LHCN-M2 (cell line): Measurements from ENCODE around the gene AMDHD2. TPM values are rescaled to one million over a fixed set of nuclear protein-coding genes. Genes with fewer than 3 reads are reported as not detected.

Experiments
- DNase-seq: peaks from one replicate; pipeline ENCODE4 v3.0.0-alpha.2; 2012; ENCODE audit warnings: low read depth
- total RNA-seq: library from RNA; depleted of rRNA; stranded (reverse); fragments of >200 nt; gene quantifications from 2 replicates; pipeline ENCODE4 v1.2.3, GENCODE V29; 2014

Gene AMDHD2
- total RNA-seq, 1 experiment from 2014 or later: 54.6 TPM

DNA sequence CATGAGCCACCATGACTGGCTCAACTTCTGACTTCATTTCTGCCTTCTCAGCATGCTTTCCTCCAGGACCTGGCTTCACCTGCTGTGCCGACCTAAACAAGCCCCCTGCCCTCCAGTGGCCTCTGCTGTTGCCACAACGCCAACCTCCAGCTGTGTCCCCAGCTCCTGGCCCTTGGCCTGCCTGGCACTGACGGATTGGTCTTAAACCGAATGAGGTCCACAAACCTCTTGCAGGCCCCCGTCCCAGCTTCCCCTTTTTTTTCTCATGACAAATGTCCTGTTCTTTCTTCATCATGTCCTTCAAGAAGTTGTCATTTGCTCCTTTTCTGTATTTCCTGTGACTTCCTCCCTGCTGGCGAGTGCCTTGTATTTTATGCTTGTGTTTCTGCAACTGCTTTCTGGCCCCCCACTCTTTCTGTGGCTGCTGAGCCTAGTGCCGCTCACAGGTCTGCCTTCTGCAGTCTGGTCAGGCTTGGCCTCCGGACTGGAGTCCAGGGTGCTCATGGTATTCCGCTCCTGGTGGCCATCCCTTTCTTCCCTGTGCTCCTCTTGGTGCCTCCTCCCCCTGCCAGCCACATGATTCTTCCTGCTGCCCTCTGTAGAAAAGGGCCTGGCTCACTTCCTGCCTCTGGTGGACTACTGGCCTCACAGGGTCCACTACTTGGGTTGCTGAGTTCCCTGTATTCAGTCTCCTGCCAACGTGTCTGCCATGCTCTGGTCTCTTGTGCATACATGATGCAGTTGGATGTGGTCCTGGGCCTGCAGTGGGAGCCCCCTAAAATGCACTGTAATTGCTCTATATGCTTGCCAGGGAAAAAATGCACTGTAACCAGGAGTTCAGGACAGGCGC lies 3.6 kb upstream of the AMDHD2 start:
- DNase-seq: no peak

DNA sequence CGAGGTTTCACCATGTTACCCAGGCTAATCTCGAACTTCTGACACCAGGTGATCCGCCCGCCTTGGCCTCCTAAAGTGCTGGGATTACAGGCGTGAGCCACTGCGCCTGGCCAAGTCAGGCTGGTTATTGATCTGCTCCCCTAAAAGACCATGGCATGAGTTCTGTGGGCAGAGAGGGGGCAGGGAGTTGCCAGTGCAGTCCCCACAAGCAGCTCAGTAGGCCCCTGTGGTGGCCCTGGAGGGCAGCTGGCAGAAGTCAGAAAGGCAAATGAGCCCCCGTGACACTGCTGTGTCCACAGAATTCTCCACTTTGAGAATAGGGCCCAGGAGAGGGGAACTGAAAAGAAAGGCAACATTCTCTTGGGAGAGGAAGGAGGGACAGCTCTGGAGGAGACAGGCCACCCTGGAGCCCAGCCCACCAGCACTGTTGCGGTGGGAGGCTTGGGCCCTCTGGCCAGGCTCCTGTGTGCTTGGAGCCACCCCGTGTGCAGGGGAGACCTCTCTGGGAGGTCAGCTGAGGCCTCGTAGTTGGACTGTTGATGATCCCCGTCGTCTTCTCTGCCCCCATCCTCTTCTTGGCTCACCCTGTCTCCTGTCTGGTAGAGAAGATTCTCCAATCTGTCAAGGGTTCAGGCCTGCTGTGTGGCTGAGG lies 2.1 kb upstream of the AMDHD2 start:
- DNase-seq: no peak

DNA sequence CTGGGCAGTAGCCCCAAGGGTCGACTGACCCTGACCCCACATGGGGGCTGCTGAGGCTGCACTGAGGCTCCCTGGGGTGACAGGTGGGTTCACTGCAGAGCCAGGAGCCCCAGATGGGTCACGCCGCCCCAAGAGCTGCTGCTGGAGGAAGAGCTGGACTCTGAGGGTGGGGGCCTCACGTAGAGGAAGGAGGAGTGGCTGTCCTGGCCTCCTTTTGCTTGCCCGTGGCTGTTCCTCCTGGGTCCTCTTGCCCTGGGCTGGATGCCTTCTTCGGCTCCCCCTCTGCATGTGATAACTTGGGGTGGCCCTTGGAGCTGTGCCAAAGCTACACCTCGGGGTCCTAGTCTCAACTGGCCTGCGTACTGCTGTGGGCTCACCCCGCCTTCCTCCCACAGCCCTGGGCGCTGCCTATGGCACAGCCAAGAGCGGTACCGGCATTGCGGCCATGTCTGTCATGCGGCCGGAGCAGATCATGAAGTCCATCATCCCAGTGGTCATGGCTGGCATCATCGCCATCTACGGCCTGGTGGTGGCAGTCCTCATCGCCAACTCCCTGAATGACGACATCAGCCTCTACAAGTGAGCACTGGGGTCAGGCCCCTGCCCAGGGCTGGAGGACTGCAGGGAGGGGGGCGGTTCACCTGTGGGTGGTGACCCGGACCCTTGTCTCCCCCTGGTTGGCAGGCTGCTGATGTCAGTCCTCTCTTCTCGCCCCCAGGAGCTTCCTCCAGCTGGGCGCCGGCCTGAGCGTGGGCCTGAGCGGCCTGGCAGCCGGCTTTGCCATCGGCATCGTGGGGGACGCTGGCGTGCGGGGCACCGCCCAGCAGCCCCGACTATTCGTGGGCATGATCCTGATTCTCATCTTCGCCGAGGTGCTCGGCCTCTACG lies 1.1 kb upstream of the AMDHD2 start:
- DNase-seq: no peak

DNA sequence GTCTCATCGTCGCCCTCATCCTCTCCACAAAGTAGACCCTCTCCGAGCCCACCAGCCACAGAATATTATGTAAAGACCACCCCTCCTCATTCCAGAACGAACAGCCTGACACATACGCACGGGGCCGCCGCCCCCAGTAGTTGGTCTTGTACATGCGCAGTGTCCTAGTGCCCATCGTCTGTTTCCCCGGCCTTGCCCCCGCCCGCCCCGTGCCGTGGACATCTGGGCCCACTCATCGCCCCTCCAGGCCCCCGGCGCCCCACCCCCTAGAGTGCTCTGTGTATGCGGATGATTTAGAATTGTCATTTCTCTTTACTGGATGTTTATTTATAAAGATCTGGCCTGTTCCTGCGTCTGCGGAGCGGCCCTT lies 475 bp upstream of the AMDHD2 start:
- no peak for DNase-seq

DNA sequence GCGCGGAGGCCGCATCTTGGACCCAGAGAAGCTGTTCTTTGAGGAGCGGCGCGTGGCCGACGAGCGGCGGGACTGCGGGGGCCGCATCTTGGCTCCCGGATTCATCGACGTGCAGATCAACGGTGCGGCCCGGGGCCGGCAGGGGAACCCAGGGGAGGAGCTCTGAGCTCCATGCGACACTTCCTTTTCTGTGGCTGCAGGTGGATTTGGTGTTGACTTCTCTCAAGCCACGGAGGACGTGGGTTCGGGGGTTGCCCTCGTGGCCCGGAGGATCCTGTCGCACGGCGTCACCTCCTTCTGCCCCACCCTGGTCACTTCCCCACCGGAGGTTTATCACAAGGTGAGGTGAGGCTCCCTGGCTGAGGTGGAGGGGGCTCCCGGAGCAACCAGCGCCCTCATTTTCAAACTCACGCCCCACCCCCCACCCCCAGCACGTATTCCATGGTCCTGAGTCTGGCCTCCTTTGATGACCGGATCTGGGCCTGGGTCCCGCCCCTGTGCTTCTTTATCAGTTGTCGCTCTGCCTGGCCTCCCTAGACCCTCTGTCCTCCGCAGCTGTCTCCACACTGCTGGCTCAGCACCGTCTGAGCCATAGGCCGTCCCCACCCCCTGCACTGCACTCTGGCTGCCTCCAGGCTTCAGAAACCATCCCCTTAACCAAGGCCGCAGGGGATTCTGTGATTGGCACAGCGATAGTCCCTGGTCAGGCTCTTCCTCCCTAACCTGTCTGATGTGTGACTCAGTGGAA lies 787 bp downstream of the AMDHD2 start:
- no peak for DNase-seq

DNA sequence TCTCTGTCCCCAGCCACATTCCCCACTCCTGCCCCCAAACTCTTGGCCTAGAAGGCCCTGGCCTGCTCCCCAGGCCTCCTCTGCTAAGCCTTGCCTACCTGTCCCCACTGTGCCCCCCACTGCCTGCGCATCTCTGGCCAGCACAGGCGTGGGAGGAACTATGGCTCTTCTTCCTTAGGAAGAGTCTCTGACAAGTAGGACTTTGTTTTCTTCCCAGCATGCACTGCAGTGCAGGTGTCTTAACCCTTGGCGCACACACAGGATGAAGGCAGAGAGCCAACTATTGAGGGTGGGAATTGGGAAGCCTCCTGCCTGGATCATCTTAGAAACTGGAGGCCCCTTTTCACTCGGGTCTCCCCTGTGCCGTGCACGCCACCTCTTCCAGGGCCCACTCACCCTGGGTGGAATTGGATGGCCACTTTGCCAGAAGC lies 3.6 kb downstream of the AMDHD2 start:
- DNase-seq: no peak

DNA sequence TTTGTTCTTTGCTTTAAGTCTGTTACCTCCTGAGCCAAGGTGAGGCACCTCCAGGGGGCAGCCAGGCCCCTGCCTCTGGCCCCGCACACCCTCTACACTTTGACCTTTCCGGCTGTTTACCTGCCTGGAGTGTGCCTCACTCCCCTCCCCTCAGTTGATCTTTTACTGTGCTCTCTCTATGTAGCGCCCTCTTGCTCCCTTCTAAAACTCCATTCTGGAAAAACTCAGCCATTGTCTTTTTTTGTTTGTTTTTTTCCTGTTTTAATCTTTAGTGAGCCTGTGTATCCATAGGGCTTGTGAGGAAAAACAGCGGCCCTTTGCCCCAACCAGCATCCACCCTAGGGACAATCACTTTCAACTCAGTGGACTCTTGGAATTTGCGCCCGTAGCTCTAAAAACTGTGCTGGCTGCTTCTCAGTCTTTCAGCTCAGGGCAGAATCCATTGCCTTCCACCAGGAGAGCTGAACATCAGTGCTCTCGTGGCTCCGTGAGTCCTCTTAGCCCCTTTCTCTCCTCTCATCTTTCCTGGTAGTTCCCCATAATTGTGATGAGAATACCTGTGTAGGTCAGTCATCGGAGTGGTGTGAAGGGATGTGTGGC lies 4.3 kb downstream of the AMDHD2 start:
- no peak for DNase-seq

DNA sequence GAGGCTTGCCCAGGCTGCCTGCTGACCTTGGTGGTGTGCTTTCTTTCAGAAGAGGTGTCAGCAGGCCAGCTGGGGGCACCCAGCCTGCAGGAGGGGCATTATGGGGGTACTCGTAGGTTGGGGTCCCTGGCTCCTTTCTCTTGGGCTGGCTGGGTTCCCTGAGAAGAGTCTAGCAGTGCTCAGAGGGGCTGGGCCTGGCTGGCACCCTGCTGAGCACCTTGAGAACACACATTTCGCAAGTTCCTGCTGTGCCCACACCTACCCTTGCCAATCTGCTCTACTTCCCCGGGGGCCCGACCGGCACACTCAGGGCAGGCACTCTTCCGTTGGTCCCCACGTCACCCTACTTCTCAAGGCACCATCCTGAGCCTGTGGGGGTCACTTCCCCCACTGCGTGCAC lies 6.0 kb downstream of the AMDHD2 start:
- no peak for DNase-seq

DNA sequence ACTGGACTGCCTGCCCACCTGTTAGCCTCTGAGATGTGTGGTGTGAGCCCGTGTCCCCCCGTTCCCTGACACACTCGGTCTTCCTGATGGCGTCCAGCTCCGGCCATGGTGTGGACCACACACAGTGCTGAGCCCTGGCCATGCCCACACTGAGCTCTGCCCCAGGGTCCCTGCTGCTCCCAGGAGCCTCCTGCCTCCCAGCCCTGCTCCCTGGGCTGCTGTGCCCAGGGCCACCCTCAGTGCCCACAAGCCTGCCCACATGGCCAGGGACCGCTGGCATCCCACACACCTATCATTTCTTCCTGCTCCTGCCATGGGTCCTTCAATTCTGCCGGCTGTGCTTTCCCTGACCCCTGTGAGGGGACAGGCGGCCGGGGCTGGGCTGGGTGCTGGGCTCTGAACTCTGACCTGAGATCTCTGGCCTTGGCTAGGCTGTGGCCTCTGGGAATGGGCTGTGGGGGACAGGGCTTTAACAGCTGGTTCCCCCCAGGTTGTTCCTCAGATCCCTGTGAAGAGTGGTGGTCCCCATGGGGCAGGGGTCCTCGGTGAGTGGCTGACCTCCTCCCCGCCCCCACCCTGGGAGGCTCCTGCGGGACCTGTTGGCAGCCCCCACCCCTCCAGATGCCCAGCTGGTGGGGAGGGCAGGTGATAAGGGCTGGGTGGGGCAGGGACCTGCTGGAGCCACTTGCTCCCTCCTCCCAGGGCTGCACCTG lies 7.1 kb downstream of the AMDHD2 start:
- no peak for DNase-seq

DNA sequence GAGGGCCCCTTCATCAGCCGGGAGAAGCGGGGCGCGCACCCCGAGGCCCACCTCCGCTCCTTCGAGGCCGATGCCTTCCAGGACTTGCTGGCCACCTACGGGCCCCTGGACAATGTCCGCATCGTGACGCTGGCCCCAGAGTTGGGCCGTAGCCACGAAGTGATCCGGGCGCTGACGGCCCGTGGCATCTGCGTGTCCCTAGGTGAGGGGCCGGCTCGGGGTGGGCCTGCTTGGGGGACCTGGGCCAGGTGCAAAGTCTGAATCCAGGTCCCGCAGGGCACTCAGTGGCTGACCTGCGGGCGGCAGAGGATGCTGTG lies 7.6 kb downstream of the AMDHD2 start:
- DNase-seq: no peak

DNA sequence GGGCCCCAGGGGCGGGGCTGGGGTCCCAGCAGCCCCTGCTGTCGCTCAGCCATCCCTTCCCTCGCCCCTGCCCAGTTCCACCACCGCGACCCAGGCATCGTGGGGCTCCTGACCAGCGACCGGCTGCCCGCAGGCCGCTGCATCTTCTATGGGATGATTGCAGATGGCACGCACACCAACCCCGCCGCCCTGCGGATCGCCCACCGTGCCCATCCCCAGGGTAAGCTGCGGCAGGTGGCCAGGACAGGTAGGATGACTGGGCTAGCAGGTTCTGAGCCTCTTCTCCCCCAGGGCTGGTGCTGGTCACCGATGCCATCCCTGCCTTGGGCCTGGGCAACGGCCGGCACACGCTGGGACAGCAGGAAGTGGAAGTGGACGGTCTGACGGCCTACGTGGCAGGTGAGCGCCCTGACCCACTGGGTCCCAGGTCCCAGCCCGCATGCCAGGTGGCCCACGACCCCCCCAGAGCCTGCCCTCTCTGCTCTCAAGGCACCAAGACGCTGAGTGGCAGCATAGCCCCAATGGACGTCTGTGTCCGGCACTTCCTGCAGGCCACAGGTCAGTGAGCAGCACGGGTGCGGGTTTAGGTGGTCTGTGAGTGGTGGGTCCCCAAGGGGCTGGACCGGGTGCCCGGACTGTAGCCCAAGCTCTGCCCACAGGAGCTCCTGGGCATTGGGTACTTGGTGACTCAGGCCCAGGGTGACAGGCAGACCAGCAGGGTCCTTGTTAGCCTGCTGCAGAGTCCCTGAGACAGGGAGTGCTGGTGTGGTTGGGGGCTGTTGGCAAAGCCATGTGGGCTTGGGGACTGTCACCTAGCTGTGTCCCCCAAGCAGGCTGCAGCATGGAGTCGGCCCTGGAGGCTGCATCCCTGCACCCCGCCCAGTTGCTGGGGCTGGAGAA lies 8.2 kb downstream of the AMDHD2 start:
- DNase-seq: no peak

DNA sequence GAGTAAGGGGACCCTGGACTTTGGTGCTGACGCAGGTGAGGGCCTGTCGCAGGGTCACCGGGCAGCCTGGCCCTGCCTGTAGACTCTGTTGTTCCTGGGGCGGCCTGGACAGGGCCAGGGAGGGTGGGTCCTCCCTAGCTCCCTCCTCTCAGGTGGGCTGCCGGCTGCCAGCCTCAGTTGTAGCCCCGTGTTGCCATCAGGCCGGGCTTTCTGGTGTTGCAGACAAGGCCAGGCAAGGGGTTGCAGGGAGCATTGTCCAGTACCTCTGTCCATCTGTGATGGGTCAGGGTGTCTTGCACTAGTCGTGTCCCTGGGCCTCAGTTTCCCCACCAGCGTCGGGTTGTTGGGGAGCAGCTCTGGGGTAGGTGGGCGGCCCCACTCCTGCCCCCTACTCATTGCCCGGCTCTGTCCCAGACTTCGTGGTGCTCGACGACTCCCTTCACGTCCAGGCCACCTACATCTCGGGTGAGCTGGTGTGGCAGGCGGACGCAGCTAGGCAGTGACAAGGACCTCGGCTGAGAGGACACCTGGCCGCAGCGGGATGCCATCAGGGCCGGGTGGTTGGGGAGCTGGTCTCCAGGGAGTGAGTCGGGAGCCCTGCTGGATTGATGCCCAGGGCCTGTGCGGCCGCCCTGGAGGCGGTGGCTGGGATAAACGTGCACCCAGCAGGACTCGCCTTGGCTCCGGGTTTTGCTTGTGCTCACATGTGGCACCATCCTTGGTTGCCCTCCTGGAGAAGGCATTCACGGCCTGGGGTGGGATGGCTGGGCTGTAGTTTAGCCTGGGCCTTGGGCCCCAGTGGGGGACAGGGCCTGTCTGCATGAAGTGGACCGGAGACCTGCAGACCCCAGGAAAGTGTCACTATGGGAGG lies 9.1 kb downstream of the AMDHD2 start:
- DNase-seq: no peak

DNA sequence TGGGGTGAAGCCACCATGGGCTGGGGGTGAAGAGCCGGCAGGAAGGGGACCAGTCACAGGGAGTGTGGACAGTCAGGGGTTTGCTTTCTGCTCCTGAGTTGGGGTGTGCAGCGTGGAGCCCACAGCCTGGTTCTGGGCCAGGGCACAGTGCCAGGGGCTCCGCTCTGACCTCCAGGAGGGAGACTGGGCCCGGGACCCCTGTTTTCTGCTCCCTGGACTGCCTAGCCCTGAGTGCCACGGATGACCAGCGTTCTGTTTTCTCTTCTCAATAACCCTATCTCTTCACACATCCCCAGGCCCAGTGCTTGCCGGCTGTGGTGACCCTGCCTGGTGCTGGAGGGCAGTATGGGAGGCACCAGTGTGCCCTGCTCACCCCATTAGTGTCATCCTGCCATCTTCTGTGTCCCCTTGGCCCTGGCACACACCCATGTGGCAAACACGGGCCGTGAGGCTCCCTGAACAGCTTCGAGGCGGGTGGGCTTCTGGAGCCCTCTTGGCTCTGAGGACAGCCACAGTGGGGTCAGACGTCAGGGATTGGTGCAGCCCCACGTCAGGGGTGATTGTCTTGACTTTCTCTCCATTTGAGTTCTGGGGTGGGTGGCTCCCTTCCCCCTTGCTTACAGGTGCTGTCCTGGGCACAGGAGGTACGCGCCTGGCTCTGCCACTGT lies 9.9 kb downstream of the AMDHD2 start:
- no peak for DNase-seq

DNA sequence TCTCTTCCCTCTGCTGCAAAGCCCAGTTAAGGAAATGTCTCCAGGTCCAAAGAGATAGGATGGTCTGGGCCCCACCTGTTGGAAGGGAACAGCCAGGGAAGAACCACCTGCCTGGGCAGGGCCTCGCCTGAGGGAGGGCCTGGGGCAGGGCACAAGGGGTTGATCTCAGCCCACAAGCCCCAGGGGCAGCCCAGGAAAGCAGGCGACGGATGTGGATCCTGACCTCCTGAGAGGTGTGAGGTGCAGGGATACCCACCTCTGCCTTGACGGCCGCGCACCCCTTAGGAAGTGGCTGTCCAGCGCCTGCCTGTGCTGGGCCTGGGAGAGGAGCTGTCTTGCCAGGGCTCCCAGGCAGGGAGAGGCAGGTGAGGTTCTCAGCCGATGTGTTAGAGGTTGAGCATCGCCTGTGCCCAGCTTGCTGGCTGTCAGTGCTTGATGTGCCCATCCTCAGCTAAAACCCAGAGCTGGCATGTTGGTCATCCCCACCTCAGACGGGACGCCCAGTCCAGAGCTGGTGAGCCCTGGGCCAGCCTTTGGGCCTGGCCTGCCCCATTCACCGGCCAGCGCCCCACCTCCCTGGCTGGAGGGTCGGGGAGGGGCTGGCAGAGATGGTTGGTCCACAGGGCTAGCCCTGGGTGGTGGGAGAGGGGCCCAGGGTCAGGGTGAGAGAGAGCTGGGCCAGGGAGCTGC lies 10.6 kb downstream of the AMDHD2 start:
- DNase-seq: no peak

DNA sequence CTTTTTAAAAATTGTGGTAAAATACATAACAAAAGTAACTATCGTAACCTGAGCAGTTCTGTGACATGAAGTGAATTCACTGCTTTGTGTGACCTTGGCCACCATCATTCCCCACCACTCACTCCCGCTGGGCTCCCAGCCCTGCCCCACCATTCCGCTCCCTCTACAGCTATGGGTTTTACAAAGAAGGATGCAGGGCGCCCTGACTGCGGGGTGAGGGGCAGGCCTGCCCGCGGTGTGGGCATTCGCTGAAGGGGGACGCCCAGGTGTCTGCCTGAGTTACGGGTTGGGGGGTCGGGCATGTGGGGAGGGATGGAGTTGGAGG lies 11.2 kb downstream of the AMDHD2 start, which contains the start of gene CEMP1:
TSS of gene CEMP1 (minus strand) at position 38 of the 325 bp plus-strand sequence. CDS start 335 bp downstream, outside the sequence.
- DNase-seq: no peak

DNA sequence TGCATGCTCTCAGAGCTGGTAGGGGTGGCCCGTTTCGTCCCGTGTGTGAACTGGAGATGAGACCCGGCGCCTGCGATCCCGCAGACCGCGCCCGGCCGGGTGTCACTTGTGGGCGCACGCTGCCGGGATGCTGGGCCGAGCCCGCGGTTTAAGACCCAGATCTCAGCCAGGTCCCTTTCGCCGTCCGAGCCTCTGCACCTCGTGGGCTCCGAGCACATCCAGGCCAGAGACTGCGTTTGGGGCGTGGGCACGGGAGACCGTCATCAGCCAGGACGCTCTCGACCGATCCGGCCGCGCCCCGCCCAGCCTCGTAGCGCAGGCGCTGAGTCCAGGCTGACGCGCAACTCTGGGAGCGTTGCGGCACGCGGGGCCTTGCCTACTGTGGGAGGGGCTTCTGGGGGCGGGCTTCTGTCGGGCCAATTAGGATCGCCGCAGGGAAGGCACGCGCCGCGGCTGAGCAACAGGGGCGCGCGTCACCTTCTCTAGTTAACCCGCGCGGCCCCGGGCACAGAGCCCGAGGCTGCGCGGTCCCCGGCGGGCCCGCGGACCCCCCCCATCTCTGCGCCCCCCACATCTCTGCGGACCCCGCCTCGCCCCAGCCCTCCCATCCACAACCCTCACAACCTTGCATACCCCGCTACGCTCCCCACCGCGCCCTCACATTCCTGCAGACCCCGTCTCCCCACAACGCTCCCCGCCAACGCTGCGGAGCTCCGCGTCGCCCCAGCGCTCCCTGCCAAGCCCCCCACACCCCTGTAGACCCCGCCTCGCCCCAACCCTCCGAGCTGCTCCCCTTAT lies 11.7 kb downstream of the AMDHD2 start:
- DNase-seq: peak; percentile 96
